B cell (primary cell): ENCODE measurements around the gene DCHS2. TPM values are rescaled to one million over a fixed set of nuclear protein-coding genes. Genes with fewer than 3 reads are reported as not detected.
A peak's percentile ranks its signal among the peaks of the same experiment; 100 is the strongest.

Experiments used
- ATAC-seq: fragments of 200-7000 bp; cut with Tn5 transposase; one replicate; pipeline ENCODE4 v1.10.0; 2021; ENCODE audit warnings: low read depth, mild to moderate bottlenecking, moderate number of reproducible peaks, moderate library complexity
- CTCF ChIA-PET: fragments of 350-600 bp; sonication (Branson Sonifier 250); formaldehyde crosslinking; loops from one replicate; lab custom pipeline; 2021; ENCODE audit warnings: antibody characterized with exemption, inconsistent platforms; lab: Charles Lee
- POLR2A ChIA-PET: fragments of 350-600 bp; sonication (Branson Sonifier 250); formaldehyde crosslinking; loops from one replicate; lab custom pipeline; 2021; ENCODE audit warnings: antibody characterized with exemption; lab: Charles Lee
- DNase-seq: peaks from one replicate; pipeline ENCODE4 v3.0.0; 2013
- H2AFZ ChIP-seq: 2 replicates; pipeline ENCODE4 v1.6.1; 2012; ENCODE audit warnings: mild to moderate bottlenecking, low read depth, low read length; ENCODE audit not compliant: insufficient read depth, poor library complexity, severe bottlenecking
- H3K27ac ChIP-seq, 2 donors: 1 replicate in 1 of 2; 2 replicates in 1 of 2; pipeline ENCODE4 v1.5.1; 2012 to 2013; ENCODE audit warnings: low read length in 2 of 2, mild to moderate bottlenecking in 2 of 2, moderate library complexity in 1 of 2
- H3K27me3 ChIP-seq, 4 experiments: fragments of 200-600 bp in 1 of 4; sonication (generic) in 1 of 4; replicated peaks in 1 of 4; 1 replicate in 2 of 4; 2 replicates in 2 of 4; pipeline versions ENCODE4 v1.6.1 to v1.7.0; 2013 to 2016; ENCODE audit warnings: low read length in 3 of 4, mild to moderate bottlenecking in 2 of 4, mixed read lengths in 1 of 4, moderate library complexity in 1 of 4; ENCODE audit not compliant: insufficient read depth in 4 of 4, control insufficient read depth in 3 of 4; ENCODE audit errors: control extremely low read depth in 1 of 4
- H3K36me3 ChIP-seq, 2 experiments: replicated peaks in 1 of 2; 1 replicate in 1 of 2; 2 replicates in 1 of 2; pipeline versions ENCODE4 v1.6.1 to v1.7.1; 2013; ENCODE audit warnings: low read length in 1 of 2; ENCODE audit not compliant: insufficient read depth in 2 of 2, control insufficient read depth in 1 of 2; ENCODE audit errors: control extremely low read depth in 1 of 2, extremely low read depth in 1 of 2
- H3K4me1 ChIP-seq, 2 donors: fragments of 200-600 bp in 1 of 2; sonication (generic) in 1 of 2; 1 replicate in 1 of 2; 2 replicates in 1 of 2; pipeline versions ENCODE4 v1.5.1 to v1.6.1; 2013 to 2017; ENCODE audit warnings: low read length in 2 of 2; ENCODE audit not compliant: control insufficient read depth in 2 of 2, insufficient read depth in 2 of 2
- H3K4me2 ChIP-seq: replicated peaks from 2 replicates; pipeline ENCODE3; 2012; ENCODE audit warnings: mild to moderate bottlenecking, low read depth, low read length; ENCODE audit not compliant: poor library complexity, severe bottlenecking
- H3K4me3 ChIP-seq, 5 experiments: fragments of 200-600 bp in 1 of 5; sonication (generic) in 1 of 5; 1 replicate in 3 of 5; 2 replicates in 2 of 5; pipeline versions ENCODE4 v1.5.1 to v1.7.0; 2011 to 2016; ENCODE audit warnings: low read length in 4 of 5, mild to moderate bottlenecking in 4 of 5, low read depth in 2 of 5, control low read depth in 1 of 5, moderate library complexity in 1 of 5; ENCODE audit not compliant: insufficient read depth in 1 of 5; ENCODE audit errors: control extremely low read depth in 1 of 5, extremely low read depth in 1 of 5
- H3K79me2 ChIP-seq: fragments of 200-600 bp; sonication (generic); one replicate; pipeline ENCODE4 v1.6.0; 2016; ENCODE audit warnings: low read length; ENCODE audit not compliant: control insufficient read depth, insufficient read depth
- H3K9ac ChIP-seq: fragments of 200-600 bp; sonication (generic); 2 replicates; pipeline ENCODE4 v1.6.1; 2017; ENCODE audit warnings: mild to moderate bottlenecking, low read length, moderate library complexity
- H3K9me3 ChIP-seq, 3 donors: one replicate each; pipeline versions ENCODE4 v1.6.1 to v1.7.1; 2013; ENCODE audit warnings: low read length in 2 of 3; ENCODE audit not compliant: control insufficient read depth in 2 of 3, insufficient read depth in 1 of 3; ENCODE audit errors: control extremely low read depth in 1 of 3
- H4K20me1 ChIP-seq: 2 replicates; pipeline ENCODE4 v1.6.0; 2012; ENCODE audit warnings: mild to moderate bottlenecking, low read length; ENCODE audit not compliant: insufficient read depth, control insufficient read depth, poor library complexity, severe bottlenecking
- H3K27ac Mint-ChIP-seq: one replicate; pipeline ENCODE4 v1.8.0; 2021; ENCODE audit warnings: mixed read lengths
- H3K27me3 Mint-ChIP-seq: one replicate; pipeline ENCODE4 v1.8.0; 2021; ENCODE audit warnings: mixed read lengths
- H3K4me1 Mint-ChIP-seq: one replicate; pipeline ENCODE4 v1.8.0; 2021; ENCODE audit warnings: mixed read lengths
- H3K4me3 Mint-ChIP-seq: one replicate; pipeline ENCODE4 v1.8.0; 2021; ENCODE audit warnings: mixed read lengths
- H3K9me3 Mint-ChIP-seq: one replicate; pipeline ENCODE4 v1.8.0; 2022; ENCODE audit warnings: mixed read lengths; ENCODE audit not compliant: insufficient read depth
- EZH2 ChIP-seq: IDR thresholded peaks from 2 replicates; pipeline ENCODE4 v1.6.1; 2012; ENCODE audit warnings: borderline replicate concordance, low read depth, mild to moderate bottlenecking, moderate library complexity, low read length; ENCODE audit not compliant: insufficient read depth, poor library complexity, severe bottlenecking
- WGBS: methylation state at CpG from one replicate; pipeline ENCODE4 v1.1.5; 2013; ENCODE audit warnings: missing lambda C conversion rate; ENCODE audit not compliant: insufficient coverage; 5-methylcytosine and 5-hydroxymethylcytosine counted together
- intact Hi-C: fragments of 100-400 bp; cut with micrococcal nuclease; formaldehyde crosslinking; loops from one replicate; pipeline ENCODE4 v1.10.0; 2022
- polyA plus RNA-seq: library from polyadenylated mRNA; depleted of rRNA; stranded (reverse); fragments of >200 nt; gene quantifications from 2 replicates; pipeline ENCODE4 v1.2.3, GENCODE V29; 2012
- total RNA-seq, 2 donors: library from RNA; stranded (reverse); fragments of 120-200 nt in 1 of 2; gene quantifications; 1 replicate in 1 of 2; 2 replicates in 1 of 2; pipeline versions ENCODE4 v1.2.3 to v1.2.4, GENCODE V29; 2013 to 2022
- TF ChIP-seq, protein P1 (sequence below): fragments of 200-600 bp; IDR thresholded peaks from one replicate; pipeline ENCODE4 v1.8.0; 2022; ENCODE audit warnings: antibody characterized with exemption, mild to moderate bottlenecking

The DCHS2 gene
- total and polyA plus RNA-seq, 2 donors (not counting 1 experiment from before 2014, with no cell fraction given), result 0.02 to 0.06 TPM

DNA sequence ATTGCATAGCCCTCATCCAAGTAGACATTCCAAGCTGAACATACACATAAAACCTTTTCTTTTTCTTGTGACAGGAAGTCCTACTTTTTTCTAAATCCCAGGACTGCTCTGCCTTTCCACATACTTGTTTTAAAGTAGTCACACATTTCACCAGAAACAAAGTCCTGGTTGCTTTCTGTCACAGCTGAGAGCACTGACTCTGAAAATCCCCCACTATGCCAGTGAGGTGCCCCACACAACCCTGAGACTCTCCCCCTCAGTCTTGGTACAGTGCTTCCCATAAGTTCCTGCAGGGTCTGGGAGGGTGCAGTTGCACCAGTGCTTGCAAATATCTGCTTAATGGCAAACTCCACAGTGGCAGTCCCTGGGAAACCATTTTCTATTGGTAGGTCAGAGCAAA is 84.2 kb downstream of the DCHS2 start:
- Histone ChIP-seq H3K4me2 (peak overlapping the region; percentile 14), H3K9me3 (peaks cover 0 to 6% (median 0%) of the 10 kb centered on the region in 3 donors), H2AFZ (peak overlapping the region; percentile 12), H3K79me2 (no peaks in the 10 kb centered on the region), H3K4me1 (peaks cover 22 to 24% of the 10 kb centered on the region in 2 donors), H3K27me3 (peaks cover 0 to 8% (median 0%) of the 10 kb centered on the region in 4 experiments), H3K36me3 (no peaks in the 10 kb centered on the region), H4K20me1 (no peaks in the 10 kb centered on the region), H3K9ac (no peak overlapping the region), H3K27ac (no peak overlapping the region), H3K4me3 (no peak overlapping the region)
- POLR2A ChIA-PET, result no interaction called here
- CTCF ChIA-PET, result no interaction called here
- ATAC-seq, result no peak
- no peak for DNase-seq
- TF ChIP-seq, protein P1, sequence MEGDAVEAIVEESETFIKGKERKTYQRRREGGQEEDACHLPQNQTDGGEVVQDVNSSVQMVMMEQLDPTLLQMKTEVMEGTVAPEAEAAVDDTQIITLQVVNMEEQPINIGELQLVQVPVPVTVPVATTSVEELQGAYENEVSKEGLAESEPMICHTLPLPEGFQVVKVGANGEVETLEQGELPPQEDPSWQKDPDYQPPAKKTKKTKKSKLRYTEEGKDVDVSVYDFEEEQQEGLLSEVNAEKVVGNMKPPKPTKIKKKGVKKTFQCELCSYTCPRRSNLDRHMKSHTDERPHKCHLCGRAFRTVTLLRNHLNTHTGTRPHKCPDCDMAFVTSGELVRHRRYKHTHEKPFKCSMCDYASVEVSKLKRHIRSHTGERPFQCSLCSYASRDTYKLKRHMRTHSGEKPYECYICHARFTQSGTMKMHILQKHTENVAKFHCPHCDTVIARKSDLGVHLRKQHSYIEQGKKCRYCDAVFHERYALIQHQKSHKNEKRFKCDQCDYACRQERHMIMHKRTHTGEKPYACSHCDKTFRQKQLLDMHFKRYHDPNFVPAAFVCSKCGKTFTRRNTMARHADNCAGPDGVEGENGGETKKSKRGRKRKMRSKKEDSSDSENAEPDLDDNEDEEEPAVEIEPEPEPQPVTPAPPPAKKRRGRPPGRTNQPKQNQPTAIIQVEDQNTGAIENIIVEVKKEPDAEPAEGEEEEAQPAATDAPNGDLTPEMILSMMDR, result no peak
- no peak for TF ChIP-seq EZH2
- Mint-ChIP-seq H3K4me1 (peaks cover 21% of the 10 kb centered on the region), H3K4me3 (no peak overlapping the region), H3K9me3 (peaks cover 7% of the 10 kb centered on the region), H3K27ac (no peak overlapping the region), H3K27me3 (peaks cover 3% of the 10 kb centered on the region)
- intact Hi-C loops, result no loop called here

DNA sequence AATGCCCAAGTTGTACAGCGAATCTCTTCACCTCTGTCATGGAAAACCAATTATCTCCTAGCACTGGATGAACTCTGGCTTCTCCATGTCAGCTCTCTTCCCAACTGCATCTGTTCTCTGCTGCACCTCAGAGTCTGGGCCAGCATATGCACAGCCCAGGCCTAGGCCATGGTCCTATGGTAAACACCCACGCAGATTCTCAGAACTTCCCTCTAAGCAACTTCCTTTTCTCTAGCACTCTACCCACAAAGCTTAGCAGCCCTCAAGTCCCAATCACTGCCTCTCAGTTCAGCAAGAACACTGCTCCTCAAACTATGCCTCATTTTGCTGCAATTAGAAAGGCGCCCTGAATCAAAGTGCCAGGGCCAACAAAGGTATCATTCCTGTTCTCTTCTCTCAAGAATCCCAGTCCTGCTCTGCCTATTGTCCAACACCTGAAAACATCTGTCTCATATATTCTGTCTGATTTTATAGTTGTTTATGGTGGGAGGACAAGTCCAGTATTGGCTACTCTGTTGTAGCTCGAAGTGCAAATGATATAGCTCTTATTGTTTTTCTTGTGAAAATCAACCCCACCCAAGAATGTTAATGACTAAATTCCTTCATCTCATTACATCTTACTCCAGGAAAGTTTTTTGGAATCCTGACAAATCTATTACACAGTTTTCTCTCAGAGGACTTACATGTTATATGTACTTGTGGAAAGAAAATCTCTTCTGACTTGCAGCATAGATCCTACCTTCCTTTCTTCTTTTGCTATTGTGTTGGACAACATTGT is 85.4 kb downstream of the DCHS2 start:
- Histone ChIP-seq H3K4me1 (peaks cover 22 to 24% of the 10 kb centered on the region in 2 donors), H3K9ac (no peak overlapping the region), H3K27ac (peak overlapping the region in 1 of 2 donors; percentile 57), H3K36me3 (no peaks in the 10 kb centered on the region), H4K20me1 (no peaks in the 10 kb centered on the region), H3K27me3 (peaks cover 0 to 8% (median 0%) of the 10 kb centered on the region in 4 experiments), H3K9me3 (peaks cover 0 to 6% (median 0%) of the 10 kb centered on the region in 3 donors), H3K79me2 (no peaks in the 10 kb centered on the region), H3K4me3 (no peak overlapping the region), H2AFZ (peak overlapping the region; percentile 62), H3K4me2 (peak overlapping the region; percentile 20)
- Mint-ChIP-seq H3K9me3 (peaks cover 7% of the 10 kb centered on the region), H3K27me3 (peaks cover 3% of the 10 kb centered on the region), H3K27ac (peak overlapping the region; percentile 75), H3K4me3 (no peak overlapping the region), H3K4me1 (peaks cover 21% of the 10 kb centered on the region)
- intact Hi-C loops, result no loop called here
- ChIA-PET CTCF (interaction anchor here (1.5 kb wide), 1 partner anchor 10 kb away, joined by 6 read pairs; no protein-coding TSS in a partner anchor), POLR2A (interaction anchor here (0.6 to 1.0 kb wide), 2 partner anchors 11 to 763 kb away, joined by 5 to 6 read pairs; no protein-coding TSS in a partner anchor)
- ATAC-seq (peak; percentile 84), DNase-seq (peak; percentile 61)
- WGBS, result 67% methylated on average over 3 of the region's 4 CpGs
- TF ChIP-seq EZH2, result no peak
- TF ChIP-seq, protein P1, result no peak
